ENCODE measurements around the gene TLE1.

DNA sequence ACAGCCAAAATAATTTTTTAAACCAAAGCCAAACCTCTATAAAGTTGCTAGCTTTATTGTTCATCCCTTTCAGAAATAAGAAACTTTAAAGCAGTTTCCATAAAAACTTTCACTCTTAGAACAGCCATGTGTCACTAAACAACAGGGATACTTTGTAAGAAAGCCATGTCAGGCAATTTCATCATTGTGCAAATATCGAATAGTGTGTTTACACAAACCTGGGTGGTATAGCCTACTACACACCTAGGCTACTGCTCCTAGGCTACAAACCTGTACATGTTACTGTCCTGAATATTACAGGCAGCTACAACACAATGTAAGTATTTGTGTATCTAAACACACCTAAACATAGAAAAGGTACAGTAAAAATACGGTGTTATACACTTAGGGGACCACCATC, 59.9 kb downstream of the TLE1 start:
- TF ChIP-seq, protein P1, sequence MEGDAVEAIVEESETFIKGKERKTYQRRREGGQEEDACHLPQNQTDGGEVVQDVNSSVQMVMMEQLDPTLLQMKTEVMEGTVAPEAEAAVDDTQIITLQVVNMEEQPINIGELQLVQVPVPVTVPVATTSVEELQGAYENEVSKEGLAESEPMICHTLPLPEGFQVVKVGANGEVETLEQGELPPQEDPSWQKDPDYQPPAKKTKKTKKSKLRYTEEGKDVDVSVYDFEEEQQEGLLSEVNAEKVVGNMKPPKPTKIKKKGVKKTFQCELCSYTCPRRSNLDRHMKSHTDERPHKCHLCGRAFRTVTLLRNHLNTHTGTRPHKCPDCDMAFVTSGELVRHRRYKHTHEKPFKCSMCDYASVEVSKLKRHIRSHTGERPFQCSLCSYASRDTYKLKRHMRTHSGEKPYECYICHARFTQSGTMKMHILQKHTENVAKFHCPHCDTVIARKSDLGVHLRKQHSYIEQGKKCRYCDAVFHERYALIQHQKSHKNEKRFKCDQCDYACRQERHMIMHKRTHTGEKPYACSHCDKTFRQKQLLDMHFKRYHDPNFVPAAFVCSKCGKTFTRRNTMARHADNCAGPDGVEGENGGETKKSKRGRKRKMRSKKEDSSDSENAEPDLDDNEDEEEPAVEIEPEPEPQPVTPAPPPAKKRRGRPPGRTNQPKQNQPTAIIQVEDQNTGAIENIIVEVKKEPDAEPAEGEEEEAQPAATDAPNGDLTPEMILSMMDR (conservative IDR thresholded peaks at IDR 0.05; ENCODE audit: low read length), result no peak
- TF ChIP-seq EZH2phosphoT487 (IDR thresholded peaks at IDR 0.05; ENCODE audit: borderline replicate concordance), result no peak

All from Loucy (cell line).